DND-41 (cell line): Measurements from ENCODE around the gene SNAPIN.

Source experiments
- EZH2 ChIP-seq: IDR thresholded peaks from 3 replicates; pipeline ENCODE4 v1.6.1; 2012; ENCODE audit warnings: borderline replicate concordance, low read depth, mild to moderate bottlenecking, moderate library complexity, low read length, inconsistent platforms; ENCODE audit not compliant: severe bottlenecking
- TF ChIP-seq, protein P1 (sequence below): IDR thresholded peaks from 2 replicates; pipeline ENCODE4 v1.5.1; 2012; ENCODE audit warnings: borderline replicate concordance, low read length, moderate library complexity, mild to moderate bottlenecking; ENCODE audit not compliant: poor library complexity, severe bottlenecking; ENCODE audit errors: extremely low read depth

DNA sequence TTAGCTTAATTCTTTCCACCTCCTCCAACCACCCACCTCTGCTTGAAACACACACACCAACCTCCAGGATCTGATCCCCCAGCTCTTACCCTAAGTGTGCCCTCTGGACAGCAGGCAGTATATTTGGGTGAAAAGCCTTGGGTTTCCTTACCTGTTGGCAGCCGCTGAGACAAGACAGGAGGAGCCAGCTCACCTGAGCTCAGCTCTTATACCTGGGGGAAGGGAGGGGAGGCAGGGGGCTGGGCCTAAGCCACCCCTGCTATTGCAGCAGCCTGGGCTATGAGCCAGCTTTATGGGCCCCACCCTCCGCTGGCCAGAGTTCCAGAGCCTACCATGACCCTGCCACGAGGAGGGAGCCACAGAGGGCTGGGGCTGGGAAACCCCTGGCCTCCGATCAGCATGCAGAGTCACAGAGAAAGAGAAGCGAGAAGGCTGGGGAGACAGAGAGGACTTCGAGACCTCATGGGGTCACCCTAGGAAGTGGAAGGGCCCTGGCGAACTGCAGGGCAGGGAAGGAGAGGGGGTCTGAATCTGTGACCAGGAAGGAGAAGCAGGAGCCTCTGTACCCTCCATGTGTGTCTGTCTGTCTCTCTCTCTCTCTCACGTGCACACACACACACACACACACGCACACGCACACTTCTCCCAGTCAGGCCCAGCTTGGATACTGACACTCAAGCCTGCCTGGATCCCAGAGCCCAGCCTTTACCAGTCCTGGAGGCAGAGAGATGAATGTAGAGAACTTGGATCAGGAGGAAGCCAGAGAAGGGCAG is 42.2 kb upstream of the SNAPIN start, which contains the start of gene S100A14:
- TF ChIP-seq, protein P1, sequence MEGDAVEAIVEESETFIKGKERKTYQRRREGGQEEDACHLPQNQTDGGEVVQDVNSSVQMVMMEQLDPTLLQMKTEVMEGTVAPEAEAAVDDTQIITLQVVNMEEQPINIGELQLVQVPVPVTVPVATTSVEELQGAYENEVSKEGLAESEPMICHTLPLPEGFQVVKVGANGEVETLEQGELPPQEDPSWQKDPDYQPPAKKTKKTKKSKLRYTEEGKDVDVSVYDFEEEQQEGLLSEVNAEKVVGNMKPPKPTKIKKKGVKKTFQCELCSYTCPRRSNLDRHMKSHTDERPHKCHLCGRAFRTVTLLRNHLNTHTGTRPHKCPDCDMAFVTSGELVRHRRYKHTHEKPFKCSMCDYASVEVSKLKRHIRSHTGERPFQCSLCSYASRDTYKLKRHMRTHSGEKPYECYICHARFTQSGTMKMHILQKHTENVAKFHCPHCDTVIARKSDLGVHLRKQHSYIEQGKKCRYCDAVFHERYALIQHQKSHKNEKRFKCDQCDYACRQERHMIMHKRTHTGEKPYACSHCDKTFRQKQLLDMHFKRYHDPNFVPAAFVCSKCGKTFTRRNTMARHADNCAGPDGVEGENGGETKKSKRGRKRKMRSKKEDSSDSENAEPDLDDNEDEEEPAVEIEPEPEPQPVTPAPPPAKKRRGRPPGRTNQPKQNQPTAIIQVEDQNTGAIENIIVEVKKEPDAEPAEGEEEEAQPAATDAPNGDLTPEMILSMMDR, result no peak
- no peak for TF ChIP-seq EZH2
